ENCODE results near the gene CALN1. TPM values are rescaled to one million over a fixed set of nuclear protein-coding genes. Genes with fewer than 3 reads are reported as not detected.
"Not testable (repeated sequence)": the region's sequence is repeated elsewhere in the genome, so short reads cannot be mapped to it uniquely, and the experiment has no call there.

Gene CALN1
- total RNA-seq, 2 donors from 2014 or later, result 0.05 TPM; not detected in 1

- intact Hi-C loops (cut with DNase I), result no loop called here
These were observed 437.5 kb downstream of the CALN1 start for GRCh38 chr7:71974611-71975010.

GRCh38 chr7:71972534-71972933 is 439.6 kb downstream of the CALN1 start:
- intact Hi-C loops (cut with DNase I), result no loop called here

More at GRCh38 chr7:71974611-71975010, 437.5 kb downstream of the CALN1 start:
- DNase-seq (ENCODE audit: low spot score), result no peak

DNA sequence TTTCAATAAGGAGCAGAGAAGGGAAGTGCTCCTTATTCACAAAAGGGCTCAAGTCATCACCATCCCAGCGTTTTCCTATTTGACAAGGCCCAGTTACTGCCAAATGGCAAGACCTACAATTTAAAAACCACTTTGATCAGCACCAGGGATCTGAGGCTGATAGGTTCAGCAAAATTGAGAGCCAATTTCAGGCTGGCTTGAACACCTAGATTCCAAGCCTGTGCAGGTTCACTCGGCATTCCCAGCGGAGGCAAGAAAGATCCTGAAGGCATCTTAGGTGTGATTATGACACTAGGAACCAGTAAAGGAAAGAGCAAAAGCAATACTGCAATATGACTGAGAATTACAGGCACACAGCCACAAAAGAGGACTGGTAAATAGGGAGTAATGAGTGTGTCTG is 441.4 kb downstream of the CALN1 start:
- no peak for DNase-seq (ENCODE audit: low spot score)
- intact Hi-C loops (cut with DNase I), result no loop called here

More at GRCh38 chr7:71972534-71972933, 439.6 kb downstream of the CALN1 start:
- DNase-seq (ENCODE audit: low spot score), result no peak

GRCh38 chr7:71962636-71963035 is 449.5 kb downstream of the CALN1 start:
- intact Hi-C loops (cut with DNase I), result no loop called here
- no peak for DNase-seq (ENCODE audit: low spot score)

GRCh38 chr7:71961283-71961682 is 450.9 kb downstream of the CALN1 start:
- no peak for DNase-seq (ENCODE audit: low spot score)
- intact Hi-C loops (cut with DNase I), result no loop called here

DNA sequence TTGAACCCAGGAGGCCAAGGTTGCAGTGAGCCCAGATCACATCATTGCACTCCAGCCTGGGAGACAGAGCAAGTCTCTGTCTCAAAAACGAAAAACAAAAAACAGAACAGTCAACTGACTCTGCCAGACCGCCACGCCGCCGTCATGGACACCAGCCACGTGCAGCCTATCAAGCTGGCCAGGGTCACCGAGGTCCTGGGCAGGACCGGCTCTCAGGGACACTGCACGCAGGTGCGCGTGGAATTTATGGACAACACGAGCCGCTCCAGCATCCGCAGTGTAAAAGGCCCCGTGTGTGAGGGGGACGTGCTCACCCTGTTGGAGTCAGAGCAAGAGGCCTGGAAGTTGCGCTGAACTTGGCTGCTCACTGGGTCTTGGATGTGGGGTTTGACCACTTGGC is 470.0 kb downstream of the CALN1 start:
- intact Hi-C loops (cut with DNase I), result no loop called here
- DNase-seq (ENCODE audit: low spot score), result no peak

GRCh38 chr7:71937840-71938371 is 474.2 kb downstream of the CALN1 start:
- intact Hi-C loops (cut with DNase I), result no loop called here
- no peak for DNase-seq (ENCODE audit: low spot score)

- DNase-seq (ENCODE audit: low spot score), result no peak
- intact Hi-C loops (cut with DNase I), result no loop called here
These were observed 476.5 kb downstream of the CALN1 start for GRCh38 chr7:71935674-71936073.

DNA sequence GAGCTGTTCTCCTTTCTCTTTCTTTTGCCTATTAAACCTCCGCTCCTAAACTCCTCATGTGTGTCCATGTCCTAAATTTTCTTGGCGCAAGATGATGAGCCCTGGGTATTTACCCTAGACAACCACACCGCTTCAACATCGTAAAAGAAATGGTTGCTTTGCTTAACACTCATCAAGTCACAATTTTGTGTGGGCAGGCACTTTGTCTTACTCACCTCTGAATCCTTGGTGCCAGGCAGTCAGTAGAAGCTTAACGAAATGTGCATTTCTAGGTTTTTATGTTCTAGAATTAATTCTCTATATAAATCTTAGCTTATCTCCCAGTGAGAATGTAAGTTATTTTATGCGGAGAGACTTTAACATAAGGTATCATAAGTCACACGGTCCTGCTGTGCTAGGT is 478.7 kb downstream of the CALN1 start:
- no peak for DNase-seq (ENCODE audit: low spot score)
- intact Hi-C loops (cut with DNase I), result no loop called here

GRCh38 chr7:71925663-71926062 is 486.5 kb downstream of the CALN1 start:
- intact Hi-C loops (cut with DNase I), result loop anchor here in 1 of 2 donors (10.0 kb wide), 1 partner anchor 671 kb away; no protein-coding TSS in a partner anchor
- no peak for DNase-seq (ENCODE audit: low spot score)

- intact Hi-C loops (cut with DNase I); DNase-seq (ENCODE audit: low spot score): not testable (repeated sequence)
These were observed 497.9 kb downstream of the CALN1 start for GRCh38 chr7:71914204-71914603.

DNA sequence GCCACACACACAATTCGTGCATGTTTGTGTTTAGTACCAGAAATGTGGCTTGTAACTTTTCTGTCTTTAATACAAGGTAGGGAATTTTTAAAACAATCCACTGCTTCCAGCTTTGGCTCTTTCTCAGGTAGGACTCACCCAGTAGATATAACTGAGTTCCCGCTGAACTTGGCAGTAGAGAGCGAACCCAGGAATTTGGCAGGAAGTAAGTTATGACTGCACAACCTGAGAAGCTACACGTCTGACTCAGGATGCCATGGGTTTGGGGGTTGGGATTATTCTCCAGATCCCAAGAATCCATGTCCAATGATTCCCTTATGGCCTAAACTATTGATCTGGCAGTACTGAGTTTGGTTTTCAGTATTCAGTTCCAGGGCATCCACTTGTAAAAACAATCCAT is 499.7 kb downstream of the CALN1 start:
- intact Hi-C loops (cut with DNase I), result no loop called here
- no peak for DNase-seq (ENCODE audit: low spot score)

DNA sequence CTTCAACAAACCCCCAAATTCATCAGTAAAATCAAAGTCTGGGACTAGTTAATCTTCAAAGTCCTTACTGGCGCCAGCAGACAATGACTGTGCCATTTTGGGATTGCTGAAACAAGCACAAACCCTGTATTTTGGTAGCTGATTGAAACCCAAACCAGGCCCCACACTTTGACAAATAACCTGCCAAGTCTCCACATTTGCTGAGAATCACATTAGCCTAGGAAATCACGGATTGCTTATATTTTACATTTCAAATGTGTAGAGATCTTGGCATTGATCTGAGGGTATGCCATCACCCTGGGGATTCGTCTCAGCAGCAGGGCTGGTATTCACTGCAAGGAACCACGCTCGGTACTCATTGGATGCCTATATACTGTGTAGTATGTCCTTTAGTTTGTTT is 501.1 kb downstream of the CALN1 start:
- intact Hi-C loops (cut with DNase I), result no loop called here
- no peak for DNase-seq (ENCODE audit: low spot score)

GRCh38 chr7:71905821-71906220 is 506.3 kb downstream of the CALN1 start:
- intact Hi-C loops (cut with DNase I), result no loop called here
- no peak for DNase-seq (ENCODE audit: low spot score)

- DNase-seq (ENCODE audit: low spot score), result no peak
- intact Hi-C loops (cut with DNase I), result no loop called here
These were observed 507.7 kb downstream of the CALN1 start for GRCh38 chr7:71904484-71904883.

DNA sequence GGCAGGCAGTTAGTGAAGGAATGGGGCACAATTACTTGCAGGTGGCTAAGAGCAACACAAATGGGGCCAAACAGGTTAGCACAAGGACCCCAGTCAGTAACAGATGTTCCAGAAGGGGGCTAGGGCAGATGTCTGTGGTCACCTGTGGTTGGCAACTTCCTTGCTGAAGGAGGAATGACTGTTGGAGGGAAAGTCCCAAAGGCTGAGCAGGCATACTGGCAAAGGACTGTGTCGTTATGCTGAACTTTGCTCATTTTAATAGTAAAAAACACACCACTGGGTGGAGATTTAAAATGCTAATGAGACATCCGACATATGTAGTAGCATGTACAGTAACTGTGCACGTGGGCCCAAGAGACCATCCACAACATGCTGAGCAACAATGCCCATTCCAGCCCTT is 511.6 kb downstream of the CALN1 start:
- intact Hi-C loops (cut with DNase I), result no loop called here
- no peak for DNase-seq (ENCODE audit: low spot score)

DNA sequence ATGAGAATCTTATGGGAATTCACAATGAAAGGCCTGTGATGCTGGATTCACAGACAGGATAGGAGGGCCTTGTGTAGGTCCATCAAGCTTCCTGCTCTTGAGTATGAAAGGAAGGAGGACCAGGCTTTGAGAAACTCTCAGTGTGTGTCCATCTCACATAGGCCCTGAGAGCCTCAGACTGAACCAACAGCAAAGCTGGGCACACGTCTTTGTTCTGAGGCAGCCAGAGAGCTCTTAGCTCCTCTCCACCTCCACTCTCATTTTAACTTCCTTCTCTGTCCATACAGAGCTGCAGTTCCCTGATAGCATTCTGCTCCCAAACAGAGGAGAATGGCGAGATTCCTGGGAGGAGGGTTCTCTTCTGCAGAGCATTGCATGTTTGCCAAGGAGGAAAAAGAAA is 515.6 kb downstream of the CALN1 start:
- intact Hi-C loops (cut with DNase I), result no loop called here
- no peak for DNase-seq (ENCODE audit: low spot score)

DNA sequence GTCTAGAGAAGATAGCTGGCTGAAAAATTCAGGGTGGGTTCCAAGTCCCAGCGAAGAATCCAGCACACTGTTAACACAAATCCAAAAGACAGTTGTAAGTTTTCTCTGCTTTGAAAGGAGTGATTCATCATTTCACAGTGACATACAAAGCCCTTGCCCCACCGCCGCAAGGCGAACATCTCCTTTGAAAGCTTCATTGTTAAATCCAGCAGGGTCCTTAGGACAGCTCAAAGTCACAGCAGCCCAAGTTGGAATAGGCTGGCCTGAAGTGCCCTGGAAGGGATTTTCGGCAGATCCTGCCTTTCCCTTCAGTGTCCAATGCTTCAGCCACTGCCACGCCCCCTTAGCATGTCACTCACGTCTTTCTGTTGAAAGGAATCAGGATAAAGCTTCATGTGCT is 526.1 kb downstream of the CALN1 start:
- no peak for DNase-seq (ENCODE audit: low spot score)
- intact Hi-C loops (cut with DNase I), result no loop called here

- intact Hi-C loops (cut with DNase I), result no loop called here
- no peak for DNase-seq (ENCODE audit: low spot score)
These were observed 526.7 kb downstream of the CALN1 start for GRCh38 chr7:71885487-71885886.

- no peak for DNase-seq (ENCODE audit: low spot score)
- intact Hi-C loops (cut with DNase I), result no loop called here
These were observed 528.7 kb downstream of the CALN1 start for GRCh38 chr7:71883415-71883814.

DNA sequence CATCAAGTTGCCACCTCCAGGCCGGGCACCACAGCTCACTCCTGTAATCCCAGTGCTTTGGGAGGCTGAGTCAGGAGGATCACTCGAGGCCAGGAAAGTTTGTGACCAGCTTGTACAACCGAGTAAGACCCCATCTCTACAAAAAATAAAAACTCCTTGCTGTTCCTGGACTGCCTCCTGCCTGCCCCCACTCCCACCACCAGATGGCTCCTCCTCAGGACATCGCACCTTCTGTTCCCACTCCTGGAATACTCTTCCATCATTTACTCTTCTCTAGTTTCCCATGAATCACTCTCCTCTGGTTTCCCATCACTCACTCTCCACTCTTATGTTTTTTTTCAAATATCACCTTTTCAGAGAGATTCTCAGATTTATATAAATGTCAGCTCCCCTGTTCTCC is 540.7 kb downstream of the CALN1 start:
- no peak for DNase-seq (ENCODE audit: low spot score)
- intact Hi-C loops (cut with DNase I), result loop anchor here in 1 of 2 donors (2.0 kb wide), 1 partner anchor 63 kb away; no protein-coding TSS in a partner anchor

GRCh38 chr7:71870812-71871211 is 541.3 kb downstream of the CALN1 start:
- intact Hi-C loops (cut with DNase I), result loop anchor here in 1 of 2 donors (2.0 kb wide), 1 partner anchor 62 kb away; no protein-coding TSS in a partner anchor

More at GRCh38 chr7:71870812-71871211, 541.3 kb downstream of the CALN1 start:
- no peak for DNase-seq (ENCODE audit: low spot score)
